ENCODE data around the gene GARS1.
"Not testable (repeated sequence)": the region's sequence is repeated elsewhere in the genome, so short reads cannot be mapped to it uniquely, and the experiment has no call there.

The GARS1 gene

DNA sequence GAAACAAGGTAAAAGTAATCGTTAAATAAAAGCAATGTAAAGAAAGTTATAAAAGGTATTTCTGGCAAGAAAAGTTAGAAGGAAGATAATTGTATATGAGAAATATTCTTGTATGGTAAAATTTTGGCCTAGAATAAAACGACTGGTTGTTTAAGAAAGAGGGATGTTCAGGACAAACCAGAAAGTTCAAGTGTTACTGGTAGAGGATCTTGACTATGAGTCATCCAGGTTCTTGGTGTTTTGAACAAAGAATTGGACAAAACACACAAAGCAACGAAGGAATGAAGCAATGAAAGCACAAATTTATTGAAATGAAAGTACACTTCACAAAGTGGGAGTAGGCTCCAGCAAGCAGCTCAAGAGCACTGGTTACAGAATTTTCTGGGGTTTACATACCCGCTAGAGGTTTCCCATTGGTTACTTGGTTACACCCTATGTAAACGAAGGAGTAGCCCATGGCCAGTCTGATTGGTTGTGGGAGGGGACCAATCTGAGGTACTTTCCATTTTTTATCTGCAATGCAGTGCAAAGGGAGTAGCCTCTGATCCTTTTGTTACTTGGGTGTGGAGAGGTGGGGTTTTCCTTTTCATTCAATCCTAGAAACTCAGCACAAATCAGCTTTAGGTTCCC is 22.4 kb upstream of the GARS1 start:
- DNase-seq (ENCODE audit: low read depth in 1 of 2, low spot score in 1 of 2): no peak

DNA sequence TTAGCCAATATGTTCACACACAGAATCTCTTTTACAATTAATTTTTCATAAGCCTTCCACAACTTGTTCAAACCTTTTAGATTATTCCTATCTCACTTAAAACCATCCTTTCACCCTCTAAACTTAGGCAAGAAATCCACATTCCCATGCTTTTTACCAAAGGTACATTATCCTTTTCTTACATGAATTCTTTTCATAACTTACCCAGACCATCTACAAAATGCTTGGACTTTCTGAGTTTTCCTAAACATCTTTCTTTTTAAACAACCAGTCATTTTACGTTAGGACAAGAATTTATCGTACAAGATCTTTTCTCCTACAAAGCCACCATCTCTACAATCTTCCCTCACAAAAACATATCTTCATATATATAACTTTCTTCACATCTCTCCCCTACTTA is 18.8 kb upstream of the GARS1 start:
- no peak for DNase-seq (ENCODE audit: low read depth in 1 of 2, low spot score in 1 of 2)

DNA sequence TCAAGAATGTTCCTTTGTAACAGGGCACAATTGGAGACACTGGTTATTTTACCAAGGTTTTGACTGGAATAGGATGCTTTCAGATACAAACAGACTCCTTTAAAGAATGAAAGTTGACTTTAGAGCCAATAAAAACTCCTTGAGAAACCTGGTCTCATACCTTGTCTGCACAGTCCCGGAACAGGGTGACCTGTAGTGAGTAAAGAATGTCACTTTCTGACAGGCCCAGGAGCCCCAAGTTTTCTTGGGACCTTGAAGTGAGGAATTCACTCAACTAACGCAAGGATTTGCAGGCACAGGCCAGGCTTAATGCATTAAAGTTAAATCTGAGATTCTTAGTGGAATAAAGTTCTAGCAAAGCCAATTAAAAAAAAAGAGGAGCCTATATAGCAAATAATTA is 11.5 kb upstream of the GARS1 start:
- no peak for DNase-seq (ENCODE audit: low read depth in 1 of 2, low spot score in 1 of 2)

DNA sequence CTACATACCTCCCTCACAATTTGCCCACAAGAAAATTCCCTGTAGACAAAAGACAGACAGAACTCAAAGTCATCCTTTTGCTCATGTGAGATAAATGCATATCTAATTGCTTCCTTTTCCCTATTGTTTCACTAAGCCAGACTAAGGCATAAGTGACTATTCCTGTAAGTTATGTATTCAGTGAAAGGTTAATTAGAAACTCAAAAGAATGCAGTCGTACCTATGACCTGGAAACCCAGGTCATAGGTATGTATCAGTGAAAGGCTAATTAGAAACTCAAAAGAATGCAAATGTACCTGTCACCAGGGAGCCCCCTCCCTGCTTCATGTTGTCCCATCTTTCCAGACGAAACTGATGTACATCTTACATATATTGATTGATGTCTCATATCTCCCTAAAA is 10.3 kb upstream of the GARS1 start:
- DNase-seq (ENCODE audit: low read depth in 1 of 2, low spot score in 1 of 2): no peak

DNA sequence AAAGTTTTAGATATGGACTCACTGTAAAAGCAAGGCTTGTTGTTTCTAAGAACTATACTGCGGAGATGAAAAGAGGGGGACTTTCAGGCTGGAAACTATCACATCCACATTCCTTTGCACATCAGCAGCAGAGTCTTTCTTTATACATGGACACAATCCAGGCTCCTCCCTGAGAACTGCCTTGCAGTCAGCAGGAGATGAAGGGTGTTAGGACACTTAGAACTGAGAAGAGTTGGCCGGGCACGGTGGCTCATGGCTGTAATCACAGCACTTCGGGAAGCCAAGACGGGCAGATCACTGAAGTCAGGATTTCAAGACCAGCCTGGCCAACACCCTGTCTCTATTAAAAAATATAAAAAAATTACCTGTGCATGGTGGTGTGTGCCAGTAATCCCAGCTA is 9.7 kb upstream of the GARS1 start:
- DNase-seq (ENCODE audit: low read depth in 1 of 2, low spot score in 1 of 2): no peak

DNA sequence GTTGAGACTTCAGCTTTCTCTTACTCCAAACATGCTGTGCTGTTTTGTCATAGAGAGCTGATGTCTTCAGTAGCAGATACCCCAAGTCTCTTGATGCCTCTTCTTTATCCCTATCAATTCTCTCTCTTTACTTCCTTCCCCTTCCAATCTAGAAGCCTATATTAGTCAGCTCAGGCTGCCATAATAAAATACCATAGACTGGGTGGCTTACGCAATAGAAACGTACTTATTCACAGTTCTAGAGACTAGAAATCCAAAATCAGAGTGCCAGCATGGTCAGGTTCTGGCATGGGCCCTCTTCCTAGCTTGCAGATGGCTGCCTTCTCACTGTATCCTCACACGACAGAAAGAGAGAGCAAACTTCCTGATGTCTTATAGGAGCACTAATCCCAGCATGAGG is 9.0 kb upstream of the GARS1 start:
- DNase-seq (ENCODE audit: low read depth in 1 of 2, low spot score in 1 of 2): no peak

DNA sequence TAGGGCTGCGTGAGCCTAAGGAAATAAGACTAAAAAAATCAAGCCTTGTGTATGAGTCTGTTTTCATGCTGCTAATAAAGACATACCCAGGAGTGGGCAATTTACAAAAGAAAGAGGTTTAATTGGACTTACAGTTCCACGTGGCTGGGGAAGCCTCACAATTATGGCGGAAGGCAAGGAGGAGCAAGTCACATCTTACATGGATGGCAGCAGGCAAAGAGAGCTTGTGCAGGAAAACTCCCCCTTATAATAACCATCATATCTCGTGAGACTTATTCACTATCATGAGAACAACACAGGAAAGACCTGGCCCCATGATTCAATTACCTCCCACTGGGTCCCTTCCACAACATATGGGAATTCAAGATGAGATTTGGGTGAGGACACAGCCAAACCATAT is 7.1 kb upstream of the GARS1 start:
- not testable (repeated sequence) for DNase-seq (ENCODE audit: low read depth in 1 of 2, low spot score in 1 of 2)

DNA sequence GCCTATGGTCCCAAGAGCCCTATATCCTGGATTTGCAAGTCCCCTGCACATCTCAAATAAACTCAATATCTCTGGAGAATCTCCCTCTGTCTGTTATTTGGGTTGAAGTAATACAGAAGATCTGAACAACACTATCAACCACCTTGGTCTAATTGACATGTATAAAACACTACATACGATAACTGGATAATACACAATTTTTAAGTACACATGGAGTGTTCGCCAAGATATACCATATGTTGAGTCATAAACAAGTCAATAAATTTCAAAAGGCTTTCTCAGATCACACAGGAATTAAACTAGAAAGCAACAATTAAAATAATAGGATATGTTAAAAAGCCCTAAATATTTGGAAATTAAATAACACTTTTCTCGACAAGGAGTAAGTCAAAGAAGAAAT is 5.6 kb upstream of the GARS1 start:
- DNase-seq (ENCODE audit: low read depth in 1 of 2, low spot score in 1 of 2): no peak

DNA sequence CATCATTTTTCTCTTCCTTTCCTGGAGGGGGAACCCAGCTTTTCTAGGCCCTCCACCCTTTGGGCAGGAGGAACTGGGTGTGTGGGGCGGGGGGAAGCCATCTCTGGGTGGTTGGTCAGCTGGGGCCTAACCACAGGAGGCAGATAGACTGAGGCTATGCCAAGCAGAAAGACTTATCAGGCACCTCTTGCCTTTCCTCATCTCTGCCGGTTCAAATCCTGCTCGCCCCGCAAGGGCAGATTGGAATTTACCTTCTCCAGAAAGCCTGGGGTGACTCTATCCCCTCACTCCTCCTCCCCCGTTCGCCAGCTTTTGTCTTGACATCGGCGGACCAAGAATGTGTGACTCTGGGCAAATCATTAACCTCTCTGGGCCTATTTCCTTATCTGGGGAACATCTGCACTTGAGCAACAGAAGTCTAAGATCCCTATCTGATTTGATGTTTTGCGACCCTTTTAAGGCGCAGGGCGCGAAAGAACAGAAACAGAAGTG is 584 bp upstream of the GARS1 start:
- DNase-seq (ENCODE audit: low read depth in 1 of 2, low spot score in 1 of 2): peak in 1 of 2 donors; percentile 2

DNA sequence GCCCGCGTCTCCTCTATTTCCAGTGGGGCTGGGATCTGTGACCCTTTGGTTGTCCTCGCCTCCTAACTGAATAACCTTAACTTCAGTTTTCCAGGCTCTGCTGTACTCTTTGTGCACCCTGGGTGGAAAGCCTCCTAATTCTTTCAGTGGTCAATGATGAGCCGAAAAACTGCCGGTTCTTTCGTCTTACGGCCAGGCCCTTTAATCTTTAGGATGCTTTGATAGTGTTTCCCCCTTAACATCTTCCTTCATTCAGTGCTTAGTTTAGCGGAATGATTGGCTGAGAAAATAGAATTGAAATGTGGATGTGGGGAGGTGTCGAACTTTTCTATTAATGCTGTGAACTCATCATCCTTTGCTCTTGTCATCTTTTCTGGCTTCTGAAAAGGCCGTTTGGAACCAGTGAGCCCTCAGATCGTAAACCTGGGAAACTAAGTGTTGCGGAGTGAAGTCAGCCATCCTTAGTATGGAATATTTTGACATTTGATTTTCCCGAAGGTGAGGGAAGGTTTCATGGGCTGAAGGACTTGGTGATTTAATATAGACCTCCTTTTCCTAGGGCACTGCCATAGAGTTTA is 847 bp downstream of the GARS1 start:
- no peak for DNase-seq (ENCODE audit: low read depth in 1 of 2, low spot score in 1 of 2)

DNA sequence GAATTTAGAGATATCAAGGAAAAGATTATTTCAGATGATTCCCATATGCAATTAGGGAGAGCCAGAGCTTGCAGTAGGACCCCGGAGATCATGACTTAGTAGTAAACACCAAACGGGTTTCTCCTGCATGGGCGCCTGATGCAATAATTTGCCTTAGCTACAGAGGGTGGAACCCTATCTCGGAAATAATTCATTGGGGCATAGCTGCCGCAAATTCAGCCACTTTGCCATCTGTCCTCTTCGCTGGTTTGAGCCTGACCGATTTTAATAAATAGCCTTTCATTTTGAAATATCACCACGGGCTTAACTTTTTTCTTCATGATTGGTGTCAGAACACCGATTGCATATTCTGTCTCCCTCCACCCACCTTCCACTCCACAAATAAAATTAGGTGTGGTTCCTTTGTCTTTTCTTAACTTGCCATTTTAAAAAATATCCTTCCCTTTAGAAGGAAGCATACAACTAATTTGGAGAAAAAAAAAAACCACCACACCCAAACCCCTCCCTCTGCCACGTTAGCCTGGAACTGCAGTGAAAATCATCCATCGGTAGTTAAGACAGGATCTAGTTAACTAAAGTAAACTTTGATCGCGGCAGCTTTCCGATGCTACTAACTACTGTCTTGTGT is 1.4 kb downstream of the GARS1 start:
- DNase-seq (ENCODE audit: low read depth in 1 of 2, low spot score in 1 of 2): no peak

DNA sequence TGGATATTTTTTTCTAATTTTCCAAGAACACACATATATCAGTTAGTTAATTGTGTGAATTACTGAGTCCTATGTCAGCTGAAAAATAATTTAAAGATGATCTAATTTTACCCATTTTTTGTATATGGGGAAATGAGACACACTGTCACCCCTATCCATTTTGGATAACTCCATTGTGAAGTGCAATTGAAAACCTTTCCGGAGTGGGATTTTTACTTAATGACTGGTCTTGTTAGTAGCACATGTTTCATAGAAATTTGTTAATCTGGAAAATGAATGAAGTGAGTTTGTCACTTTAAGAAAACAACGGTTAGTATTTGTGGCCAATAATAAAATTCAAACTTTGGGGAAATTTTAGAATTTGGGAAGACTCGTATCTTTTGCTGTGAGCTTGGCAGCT is 2.0 kb downstream of the GARS1 start:
- no peak for DNase-seq (ENCODE audit: low read depth in 1 of 2, low spot score in 1 of 2)

DNA sequence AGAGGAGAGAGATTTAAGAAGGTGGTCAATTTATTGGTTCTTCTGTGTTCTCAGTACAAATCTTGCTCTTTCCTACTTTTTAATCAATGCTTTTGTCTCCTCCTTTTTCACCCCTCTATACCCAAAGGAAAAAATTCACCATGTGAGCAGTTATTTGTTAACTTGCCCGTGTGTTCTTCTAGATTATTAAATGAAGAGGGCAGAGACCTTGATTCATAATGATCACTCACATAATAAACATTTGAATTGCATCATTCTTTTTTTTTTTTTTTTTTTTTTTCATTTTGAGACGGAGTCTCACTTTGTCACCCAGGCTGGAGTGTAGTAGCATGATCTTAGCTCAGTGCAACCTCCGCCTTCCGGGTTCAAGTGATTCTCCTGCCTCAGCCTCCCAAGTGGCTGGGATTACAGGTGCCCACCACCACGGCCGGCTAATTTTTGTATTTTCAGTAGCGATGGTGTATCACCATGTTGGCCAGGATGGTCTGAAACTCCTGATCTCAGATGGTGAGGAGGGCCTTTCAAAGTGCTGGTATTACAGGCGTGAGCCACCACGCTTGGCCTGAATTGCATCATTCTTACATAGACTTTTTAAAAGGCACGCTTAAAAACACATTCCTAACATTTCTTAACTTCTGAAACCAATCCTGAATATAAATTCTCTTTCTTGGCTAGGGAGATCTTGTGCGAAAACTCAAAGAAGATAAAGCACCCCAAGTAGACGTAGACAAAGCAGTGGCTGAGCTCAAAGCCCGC is 3.6 kb downstream of the GARS1 start:
- no peak for DNase-seq (ENCODE audit: low read depth in 1 of 2, low spot score in 1 of 2)

DNA sequence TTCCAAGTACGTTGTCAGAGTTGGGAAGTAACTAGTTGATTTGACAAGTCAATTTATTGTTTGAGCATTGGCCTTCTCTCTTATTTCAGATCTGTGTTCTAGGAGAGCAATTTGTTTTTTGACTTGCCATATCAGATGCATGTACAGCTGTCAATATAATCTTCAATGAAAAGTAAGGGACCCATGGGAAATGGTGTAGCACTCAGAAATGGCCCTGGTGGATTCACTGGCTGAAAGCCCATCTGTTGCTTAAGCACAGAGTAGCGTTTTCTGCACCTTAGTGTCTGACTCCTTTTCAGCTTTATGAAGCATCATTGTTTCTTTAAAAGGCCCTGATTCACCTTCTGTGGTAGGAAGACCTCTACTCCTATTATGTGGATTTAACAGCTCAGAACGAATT is 10.2 kb downstream of the GARS1 start:
- DNase-seq (ENCODE audit: low read depth in 1 of 2, low spot score in 1 of 2): no peak

DNA sequence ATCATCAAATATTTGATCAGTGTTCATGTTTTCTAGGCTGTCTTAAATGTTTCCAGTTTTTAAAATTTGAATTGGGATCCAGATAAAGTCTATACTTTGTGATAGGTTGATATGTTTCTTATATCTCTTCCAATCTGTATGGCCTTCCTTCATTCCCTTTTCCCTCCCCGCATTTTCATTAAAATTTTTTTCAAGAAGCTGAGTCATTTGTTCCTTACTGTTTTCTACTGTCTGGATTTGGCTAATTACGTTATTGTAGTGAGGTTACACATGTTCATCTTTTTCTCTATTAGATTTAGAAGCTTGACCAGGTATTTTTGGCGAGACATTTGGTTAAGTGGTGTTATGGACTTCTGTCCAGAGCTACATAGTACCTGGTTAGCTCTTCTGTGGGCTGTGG is 11.2 kb downstream of the GARS1 start:
- no peak for DNase-seq (ENCODE audit: low read depth in 1 of 2, low spot score in 1 of 2)

DNA sequence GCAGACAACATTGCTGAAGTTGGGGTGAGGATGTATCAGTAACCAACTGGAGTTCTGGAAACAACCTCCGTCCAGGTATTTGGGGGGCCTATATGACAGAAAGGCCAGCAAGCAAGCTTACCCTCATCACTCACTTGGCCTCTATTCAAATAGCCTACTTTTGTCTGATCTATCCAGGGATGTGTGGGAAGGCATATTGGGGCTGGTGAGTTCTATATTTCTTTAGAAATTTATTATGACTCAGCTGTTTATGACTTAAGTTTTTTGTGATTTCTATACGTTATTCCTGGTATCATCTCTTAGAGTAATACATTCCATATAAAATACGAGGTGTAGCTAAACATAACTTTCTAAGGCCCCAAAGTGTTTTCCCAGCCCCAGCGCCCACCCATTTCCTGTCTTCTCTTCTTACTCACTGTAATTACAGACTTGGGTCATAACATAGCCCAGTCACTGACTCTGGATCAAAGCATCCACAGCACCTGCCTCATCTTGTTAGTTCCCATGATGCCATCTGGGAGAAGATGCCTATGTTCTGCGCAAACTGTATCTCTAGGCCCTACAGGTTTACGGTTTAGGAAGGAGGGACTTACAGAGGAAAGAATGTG is 18.1 kb downstream of the GARS1 start:
- no peak for DNase-seq (ENCODE audit: low read depth in 1 of 2, low spot score in 1 of 2)

DNA sequence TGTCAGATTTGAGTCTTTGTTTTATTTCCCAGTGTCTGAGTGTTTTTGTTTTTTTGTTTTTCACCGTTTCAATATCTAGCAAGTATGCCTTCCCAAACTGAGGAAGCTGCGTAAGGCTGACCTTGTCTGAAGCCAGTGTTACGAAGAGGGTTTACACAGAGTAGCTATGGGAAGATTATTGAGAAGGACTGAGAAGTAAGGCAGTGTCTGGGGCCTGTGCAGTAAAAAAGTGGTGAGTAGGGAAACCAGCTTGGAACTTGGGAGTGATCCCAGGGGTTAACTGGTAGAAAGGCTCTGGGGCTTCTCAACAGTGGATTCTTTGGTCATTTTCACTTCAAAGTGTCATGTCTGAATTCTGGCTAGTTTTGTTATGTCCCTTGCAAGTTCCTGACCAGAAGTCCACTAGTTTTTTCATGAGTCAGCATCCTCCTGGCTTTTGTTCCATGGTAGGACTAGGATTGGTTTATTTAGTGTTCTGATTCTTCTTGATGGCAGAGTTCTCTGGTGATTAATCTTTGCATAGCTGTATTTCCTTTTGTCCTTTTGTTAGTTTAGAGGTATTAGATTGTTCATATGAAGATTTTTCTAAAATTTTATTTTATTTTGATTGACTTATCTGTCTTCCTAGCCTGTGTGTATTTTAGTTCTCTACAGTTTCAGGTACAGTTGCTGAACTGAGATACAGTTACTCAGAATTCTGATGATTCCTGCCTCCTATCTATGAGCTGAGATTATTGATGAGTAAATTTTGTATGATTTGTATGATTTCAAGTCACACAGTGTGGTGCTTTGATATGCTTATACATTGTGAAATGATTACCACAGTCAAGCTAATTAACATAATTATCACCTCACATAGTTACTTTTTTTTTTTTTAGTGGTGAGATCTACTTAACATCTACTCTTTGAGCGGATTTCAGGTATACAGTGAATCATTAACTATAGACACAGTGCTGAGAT is 19.0 kb downstream of the GARS1 start:
- no peak for DNase-seq (ENCODE audit: low read depth in 1 of 2, low spot score in 1 of 2)

DNA sequence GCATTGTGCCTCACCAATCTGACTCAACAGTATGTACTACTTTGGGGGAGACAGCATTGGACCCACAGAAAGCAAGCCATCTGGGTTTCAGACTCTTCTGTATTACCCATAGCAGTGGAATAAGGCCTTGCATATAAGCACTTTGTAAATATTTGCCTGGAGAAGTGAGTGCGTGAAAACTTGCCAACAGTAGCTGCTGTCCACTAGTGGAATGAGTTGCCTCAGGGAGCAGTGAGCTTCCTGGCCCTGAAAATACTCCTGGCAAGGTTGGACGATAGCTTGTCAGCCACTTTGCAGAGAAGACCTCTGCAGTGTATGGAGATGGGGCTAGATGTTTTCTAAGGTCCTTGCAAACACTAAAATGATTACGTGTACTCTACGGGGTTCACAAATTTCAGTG is 21.6 kb downstream of the GARS1 start:
- DNase-seq (ENCODE audit: low read depth in 1 of 2, low spot score in 1 of 2): no peak

DNA sequence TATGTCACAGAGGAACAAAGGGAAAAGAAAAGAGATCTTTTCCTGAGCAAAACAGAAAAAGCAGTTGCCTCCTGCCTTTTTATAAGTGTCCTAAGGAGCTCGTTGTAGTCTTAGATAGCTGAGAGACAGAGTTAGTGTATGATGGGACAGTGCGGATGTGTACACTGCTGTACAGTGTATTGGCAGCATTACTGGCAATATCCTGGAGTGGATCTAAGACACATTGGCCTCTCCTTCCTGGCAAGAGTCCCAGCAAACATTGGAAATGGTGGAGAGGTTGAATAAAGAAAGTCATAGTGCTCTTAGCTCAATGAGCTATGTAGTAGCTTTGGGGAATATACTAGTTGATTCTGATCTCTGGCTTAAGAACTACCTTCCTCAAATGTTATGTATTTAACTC is 22.7 kb downstream of the GARS1 start:
- no peak for DNase-seq (ENCODE audit: low read depth in 1 of 2, low spot score in 1 of 2)

DNA sequence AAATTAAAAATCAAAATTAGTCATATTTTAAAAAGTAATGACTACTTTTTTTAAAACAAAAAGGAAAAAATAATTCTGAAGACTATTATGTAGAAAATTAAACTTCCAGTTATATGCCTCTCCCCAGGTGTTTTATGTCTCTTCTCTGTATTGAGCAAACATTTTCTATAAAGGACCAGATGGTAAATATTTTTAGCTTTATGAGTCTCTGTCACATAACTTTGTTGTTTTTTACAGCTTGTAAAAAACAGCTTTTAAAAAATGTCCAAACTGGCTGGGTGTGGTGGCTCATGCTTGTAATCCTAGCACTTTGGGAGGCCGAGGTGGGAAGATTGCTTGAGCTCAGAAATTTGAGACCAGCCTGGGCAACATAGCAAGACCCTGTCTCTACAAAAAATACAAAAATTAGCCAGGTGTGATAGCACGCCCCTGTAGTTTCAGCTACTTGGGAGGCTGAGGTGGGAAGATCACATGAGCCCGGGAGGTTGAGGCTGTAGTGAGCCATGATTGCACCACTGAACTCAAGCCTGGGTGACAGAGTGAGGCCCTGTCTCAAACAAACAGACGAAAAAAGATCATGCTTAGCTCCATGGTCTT is 23.5 kb downstream of the GARS1 start:
- DNase-seq (ENCODE audit: low read depth in 1 of 2, low spot score in 1 of 2): no peak

Measured in stimulated activated CD4-positive, alpha-beta T cell treated with anti-CD3 and anti-CD28 coated beads, Interleukin-15, amount 100 ng/mL, for 1 hour (primary cell).